Colonic mucosa (tissue), 4 donors: ENCODE results near the gene GSTM2. TPM values are rescaled to one million over a fixed set of nuclear protein-coding genes. Genes with fewer than 3 reads are reported as not detected.

Source experiments
- DNase-seq: peaks from one replicate; pipeline ENCODE4 v3.0.0-alpha.2; 2020
- H3K27ac ChIP-seq: fragments of 200-600 bp; one replicate; pipeline ENCODE4 v1.8.0; 2021
- H3K27me3 ChIP-seq: fragments of 200-600 bp; one replicate; pipeline ENCODE4 v1.8.0; 2021
- H3K36me3 ChIP-seq: fragments of 200-600 bp; one replicate; pipeline ENCODE4 v1.8.0; 2021
- H3K4me1 ChIP-seq: fragments of 200-600 bp; one replicate; pipeline ENCODE4 v1.8.0; 2021; ENCODE audit warnings: mild to moderate bottlenecking
- H3K4me3 ChIP-seq: fragments of 200-600 bp; one replicate; pipeline ENCODE4 v1.8.0; 2021
- H3K9ac ChIP-seq, 2 donors: one replicate each; pipeline ENCODE4 v1.7.0; 2013; ENCODE audit warnings: control low read depth in 2 of 2, low read depth in 2 of 2, low read length in 2 of 2
- H3K9me3 ChIP-seq: fragments of 200-600 bp; one replicate; pipeline ENCODE4 v1.8.0; 2021
- intact Hi-C: fragments of 100-400 bp; cut with DNase I; formaldehyde crosslinking; loops from one replicate; pipeline ENCODE4 v1.14.1; 2022
- total RNA-seq, 2 donors: library from RNA; stranded (reverse); fragmentation: NEBNext Ultra II Directional in 1 of 2; extraction: Animal tissue kit (Norgen Biotek cat#: 25700) in 1 of 2; gene quantifications; one replicate each; pipeline ENCODE4 v1.2.1, GENCODE V29; 2021
- TF ChIP-seq, protein P1 (sequence below): fragments of 200-600 bp; IDR thresholded peaks from one replicate; pipeline ENCODE4 v1.8.0; 2022; ENCODE audit warnings: antibody characterized with exemption, mild to moderate bottlenecking
- donor health status: healthy.
- donor health status: DM: no; HTN: no; CAD: no.
- donor health status: DM: no; HTN: no; CAD: no.

The GSTM2 gene
- total RNA-seq, 2 donors from 2014 or later: 18.5 to 20.7 TPM

- no peaks in the 10 kb centered on the region for H3K36me3 ChIP-seq
- H3K27ac ChIP-seq: no peak overlapping the region
- no peak overlapping the region for H3K4me3 ChIP-seq
- no peaks in the 10 kb centered on the region for H3K27me3 ChIP-seq
- peaks cover 3% of the 10 kb centered on the region for H3K4me1 ChIP-seq
- H3K9me3 ChIP-seq: no peaks in the 10 kb centered on the region
- intact Hi-C loops: no loop called here
- no peak for DNase-seq
- TF ChIP-seq, protein P1, sequence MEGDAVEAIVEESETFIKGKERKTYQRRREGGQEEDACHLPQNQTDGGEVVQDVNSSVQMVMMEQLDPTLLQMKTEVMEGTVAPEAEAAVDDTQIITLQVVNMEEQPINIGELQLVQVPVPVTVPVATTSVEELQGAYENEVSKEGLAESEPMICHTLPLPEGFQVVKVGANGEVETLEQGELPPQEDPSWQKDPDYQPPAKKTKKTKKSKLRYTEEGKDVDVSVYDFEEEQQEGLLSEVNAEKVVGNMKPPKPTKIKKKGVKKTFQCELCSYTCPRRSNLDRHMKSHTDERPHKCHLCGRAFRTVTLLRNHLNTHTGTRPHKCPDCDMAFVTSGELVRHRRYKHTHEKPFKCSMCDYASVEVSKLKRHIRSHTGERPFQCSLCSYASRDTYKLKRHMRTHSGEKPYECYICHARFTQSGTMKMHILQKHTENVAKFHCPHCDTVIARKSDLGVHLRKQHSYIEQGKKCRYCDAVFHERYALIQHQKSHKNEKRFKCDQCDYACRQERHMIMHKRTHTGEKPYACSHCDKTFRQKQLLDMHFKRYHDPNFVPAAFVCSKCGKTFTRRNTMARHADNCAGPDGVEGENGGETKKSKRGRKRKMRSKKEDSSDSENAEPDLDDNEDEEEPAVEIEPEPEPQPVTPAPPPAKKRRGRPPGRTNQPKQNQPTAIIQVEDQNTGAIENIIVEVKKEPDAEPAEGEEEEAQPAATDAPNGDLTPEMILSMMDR: no peak
- H3K9ac ChIP-seq: no peak overlapping the region
Observed at GRCh38 chr1:109627692-109628399, 40.0 kb upstream of the GSTM2 start.

DNA sequence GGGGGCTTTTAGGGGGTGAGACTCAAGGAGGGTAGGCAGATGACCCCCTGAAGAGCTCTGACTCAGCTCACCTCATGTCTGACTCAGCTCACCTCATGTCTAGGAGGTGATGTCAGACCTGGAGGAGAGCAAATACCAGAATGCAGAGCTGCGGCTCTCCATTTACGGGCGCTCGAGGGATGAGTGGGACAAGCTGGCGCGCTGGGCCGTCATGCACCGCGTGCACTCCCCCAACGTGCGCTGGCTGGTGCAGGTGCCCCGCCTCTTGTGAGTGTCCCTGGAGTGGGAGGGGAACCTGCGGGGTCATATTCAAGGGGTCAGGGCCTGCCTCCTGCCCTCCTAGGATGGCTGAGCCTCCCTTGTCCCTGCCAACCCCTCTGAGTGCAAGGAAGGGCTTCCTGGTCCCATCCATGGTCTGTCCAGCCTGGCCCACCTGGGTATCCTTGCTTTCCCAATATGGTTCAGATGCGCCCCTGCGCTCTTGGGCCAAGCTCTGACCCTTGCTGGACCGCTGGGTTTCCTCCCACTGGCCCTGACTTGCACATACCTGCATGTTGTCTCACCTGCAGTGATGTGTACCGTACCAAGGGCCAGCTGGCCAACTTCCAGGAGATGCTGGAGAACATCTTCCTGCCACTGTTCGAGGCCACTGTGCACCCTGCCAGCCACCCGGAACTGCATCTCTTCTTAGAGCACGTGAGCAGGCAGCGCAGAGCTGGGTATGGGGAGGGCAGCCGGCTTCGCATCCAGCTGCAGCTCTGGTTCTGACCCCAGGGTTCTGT is 39.1 kb upstream of the GSTM2 start:
- TF ChIP-seq, protein P1: no peak
- intact Hi-C loops: no loop called here
- H3K27me3 ChIP-seq: no peaks in the 10 kb centered on the region
- H3K4me1 ChIP-seq: peaks cover 11% of the 10 kb centered on the region
- H3K9ac ChIP-seq: no peak overlapping the region
- no peaks in the 10 kb centered on the region for H3K36me3 ChIP-seq
- H3K9me3 ChIP-seq: no peaks in the 10 kb centered on the region
- no peak overlapping the region for H3K27ac ChIP-seq
- DNase-seq: peak; percentile 22
- no peak overlapping the region for H3K4me3 ChIP-seq

DNA sequence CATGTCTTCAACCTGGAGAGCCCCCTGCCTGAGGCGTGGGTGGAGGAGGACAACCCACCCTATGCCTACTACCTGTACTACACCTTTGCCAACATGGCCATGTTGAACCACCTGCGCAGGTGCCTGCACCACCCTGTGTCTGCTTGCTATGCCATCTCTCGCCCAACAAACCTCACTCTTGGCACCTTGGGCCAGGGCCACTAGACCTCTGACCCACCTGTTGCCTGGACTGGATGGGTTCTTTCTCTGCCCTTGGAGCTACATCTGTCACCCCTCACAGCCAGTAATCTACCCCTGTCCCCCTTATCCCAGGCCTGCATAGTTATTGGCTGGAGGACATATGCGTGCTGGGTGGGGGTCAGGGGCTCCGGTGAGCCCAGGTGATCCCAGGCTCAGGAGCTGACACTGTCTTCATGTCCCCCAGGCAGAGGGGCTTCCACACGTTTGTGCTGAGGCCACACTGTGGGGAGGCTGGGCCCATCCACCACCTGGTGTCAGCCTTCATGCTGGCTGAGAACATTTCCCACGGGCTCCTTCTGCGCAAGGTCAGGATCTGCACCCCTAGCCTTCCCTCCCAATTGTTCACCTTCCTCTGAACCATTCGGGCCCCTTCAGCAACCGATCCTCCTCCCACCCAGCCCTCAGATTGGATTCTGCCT is 38.4 kb upstream of the GSTM2 start:
- DNase-seq: no peak
- Histone ChIP-seq H3K9me3 (no peaks in the 10 kb centered on the region), H3K36me3 (no peaks in the 10 kb centered on the region), H3K4me1 (peaks cover 11% of the 10 kb centered on the region), H3K9ac (no peak overlapping the region), H3K27me3 (no peaks in the 10 kb centered on the region), H3K27ac (no peak overlapping the region), H3K4me3 (no peak overlapping the region)
- intact Hi-C loops: loop anchor here (10.0 kb wide), 1 partner anchor 355 kb away; the partner anchor contains the start of gene AHCYL1
- TF ChIP-seq, protein P1: no peak

DNA sequence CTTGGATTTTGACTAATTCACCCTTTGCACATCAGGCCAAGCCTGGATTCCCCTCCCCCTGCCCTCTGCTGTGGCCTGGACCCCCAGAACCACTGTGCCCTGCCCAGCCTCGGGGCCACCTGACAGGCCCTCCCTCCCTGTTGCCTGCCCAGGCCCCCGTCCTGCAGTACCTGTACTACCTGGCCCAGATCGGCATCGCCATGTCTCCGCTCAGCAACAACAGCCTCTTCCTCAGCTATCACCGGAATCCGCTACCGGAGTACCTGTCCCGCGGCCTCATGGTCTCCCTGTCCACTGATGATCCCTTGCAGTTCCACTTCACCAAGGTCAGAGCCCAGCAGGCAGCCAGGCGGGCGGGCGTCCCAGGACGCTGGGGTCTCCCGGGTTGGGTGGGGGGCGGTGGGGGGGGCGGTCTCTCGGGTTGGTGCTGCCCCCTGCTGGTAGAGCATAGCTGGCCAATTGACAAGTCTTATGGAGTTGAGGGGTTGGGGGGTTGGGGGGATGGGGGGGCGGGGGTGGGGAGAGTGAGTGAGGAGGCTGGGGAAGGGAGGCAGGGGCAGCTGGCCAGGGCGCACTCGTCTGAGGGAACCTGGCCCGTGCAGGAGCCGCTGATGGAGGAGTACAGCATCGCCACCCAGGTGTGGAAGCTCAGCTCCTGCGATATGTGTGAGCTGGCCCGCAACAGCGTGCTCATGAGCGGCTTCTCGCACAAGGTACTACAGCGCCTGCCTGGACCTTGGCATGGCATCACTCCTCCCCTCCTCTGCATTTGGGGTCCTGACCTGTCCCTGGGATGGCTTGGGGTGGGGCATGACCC is 37.6 kb upstream of the GSTM2 start:
- Histone ChIP-seq H3K27ac (no peak overlapping the region), H3K9me3 (no peaks in the 10 kb centered on the region), H3K4me3 (no peak overlapping the region), H3K4me1 (peaks cover 11% of the 10 kb centered on the region), H3K27me3 (no peaks in the 10 kb centered on the region), H3K9ac (no peak overlapping the region), H3K36me3 (no peaks in the 10 kb centered on the region)
- TF ChIP-seq, protein P1: no peak
- DNase-seq: peak; percentile 21
- intact Hi-C loops: loop anchor here (10.0 kb wide), 1 partner anchor 355 kb away; the partner anchor contains the start of gene AHCYL1
